ENCODE results near the gene SPTSSB.

SPTSSB gene

GRCh38 chr3:161386991-161387770 is 15.9 kb upstream of the SPTSSB start:
- in situ Hi-C loops (cut with HindIII; ENCODE audit: low pct_unique_long_range_greater_than_20kb, low sequenced_read_pairs), result no loop called here
- no peak for TF ChIP-seq JUND (IDR thresholded peaks at IDR 0.05; ENCODE audit: low read depth)

GRCh38 chr3:161372321-161373260 is 1.3 kb upstream of the SPTSSB start:
- TF ChIP-seq JUND (IDR thresholded peaks at IDR 0.05; ENCODE audit: low read depth), result no peak
- in situ Hi-C loops (cut with HindIII; ENCODE audit: low pct_unique_long_range_greater_than_20kb, low sequenced_read_pairs), result no loop called here
- peak; percentile 74 to 91 for DNase-seq (ENCODE audit: low read depth in 1 of 2, low spot score in 1 of 2)

More at GRCh38 chr3:161386991-161387770, 15.9 kb upstream of the SPTSSB start:
- DNase-seq (ENCODE audit: low read depth in 1 of 2, low spot score in 1 of 2), result no peak

DNA sequence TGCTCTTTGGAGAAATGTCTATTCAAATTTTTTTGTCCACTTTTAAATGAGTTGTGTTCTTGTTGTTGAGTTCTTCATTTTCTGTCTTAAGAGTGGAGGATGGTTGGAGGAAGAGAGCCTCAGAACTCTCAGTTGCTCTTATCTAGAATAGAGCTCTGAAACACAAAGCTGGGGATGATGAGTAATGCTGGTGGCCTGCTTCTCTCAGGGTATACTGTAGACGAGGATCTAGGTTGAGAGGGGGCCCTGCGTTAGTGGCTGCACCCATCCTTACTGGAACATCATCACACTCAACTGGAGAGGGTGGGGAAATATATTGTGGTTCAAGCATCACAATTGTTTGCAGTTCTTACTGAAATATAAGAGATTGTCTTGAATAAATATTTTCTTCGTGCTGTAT is 1.8 kb downstream of the SPTSSB start:
- TF ChIP-seq JUND (IDR thresholded peaks at IDR 0.05; ENCODE audit: low read depth), result no peak

DNA sequence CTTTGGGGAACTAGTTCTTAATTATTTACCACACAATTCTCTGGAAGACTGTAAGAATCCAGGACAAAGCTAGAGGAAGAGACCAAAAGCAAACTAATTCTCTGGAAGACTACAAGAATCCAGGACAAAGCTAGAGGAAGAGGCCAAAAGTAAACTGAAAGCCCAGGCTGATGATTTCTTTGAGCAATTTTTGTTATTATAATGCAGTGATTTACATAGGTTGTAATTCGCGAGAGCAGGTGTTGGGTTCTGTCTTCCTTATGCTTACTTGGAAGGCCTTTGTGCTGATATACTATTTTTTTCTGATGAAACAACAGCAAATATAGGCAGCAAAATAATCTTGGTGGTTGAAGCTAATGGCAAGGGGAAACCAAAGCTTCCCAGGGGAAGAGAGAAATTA is 5.2 kb downstream of the SPTSSB start:
- in situ Hi-C loops (cut with HindIII; ENCODE audit: low pct_unique_long_range_greater_than_20kb, low sequenced_read_pairs), result no loop called here
- DNase-seq (ENCODE audit: low read depth in 1 of 2, low spot score in 1 of 2), result no peak
- no peak for TF ChIP-seq JUND (IDR thresholded peaks at IDR 0.05; ENCODE audit: low read depth)

More for the DNA sequence above, 1.8 kb downstream of the SPTSSB start:
- DNase-seq (ENCODE audit: low read depth in 1 of 2, low spot score in 1 of 2), result no peak
- in situ Hi-C loops (cut with HindIII; ENCODE audit: low pct_unique_long_range_greater_than_20kb, low sequenced_read_pairs), result no loop called here

DNA sequence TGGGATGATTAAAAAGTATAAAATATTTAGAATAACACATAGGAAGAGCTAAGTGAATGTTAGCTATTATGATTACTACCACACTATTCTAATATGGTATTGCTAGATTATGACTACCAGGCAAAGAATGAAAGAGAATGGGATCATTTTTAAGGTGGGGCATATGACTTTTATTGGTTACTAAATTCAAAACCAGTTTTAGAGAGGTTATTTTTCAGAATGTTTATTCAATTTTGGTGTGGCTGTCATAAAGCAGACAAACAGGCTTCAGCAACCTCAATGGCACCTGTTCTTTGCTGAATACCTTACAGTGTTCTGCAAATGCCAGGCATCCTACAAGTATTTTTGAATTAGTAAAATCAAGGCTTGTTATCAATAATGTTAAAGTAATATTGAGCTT is 12.8 kb downstream of the SPTSSB start:
- no peak for DNase-seq (ENCODE audit: low read depth in 1 of 2, low spot score in 1 of 2)
- in situ Hi-C loops (cut with HindIII; ENCODE audit: low pct_unique_long_range_greater_than_20kb, low sequenced_read_pairs), result no loop called here

GRCh38 chr3:161356287-161356686 is 15.0 kb downstream of the SPTSSB start:
- in situ Hi-C loops (cut with HindIII; ENCODE audit: low pct_unique_long_range_greater_than_20kb, low sequenced_read_pairs), result no loop called here
- DNase-seq (ENCODE audit: low read depth in 1 of 2, low spot score in 1 of 2), result no peak
- TF ChIP-seq JUND (IDR thresholded peaks at IDR 0.05; ENCODE audit: low read depth), result no peak

More for the DNA sequence above, 12.8 kb downstream of the SPTSSB start:
- TF ChIP-seq JUND (IDR thresholded peaks at IDR 0.05; ENCODE audit: low read depth), result no peak

DNA sequence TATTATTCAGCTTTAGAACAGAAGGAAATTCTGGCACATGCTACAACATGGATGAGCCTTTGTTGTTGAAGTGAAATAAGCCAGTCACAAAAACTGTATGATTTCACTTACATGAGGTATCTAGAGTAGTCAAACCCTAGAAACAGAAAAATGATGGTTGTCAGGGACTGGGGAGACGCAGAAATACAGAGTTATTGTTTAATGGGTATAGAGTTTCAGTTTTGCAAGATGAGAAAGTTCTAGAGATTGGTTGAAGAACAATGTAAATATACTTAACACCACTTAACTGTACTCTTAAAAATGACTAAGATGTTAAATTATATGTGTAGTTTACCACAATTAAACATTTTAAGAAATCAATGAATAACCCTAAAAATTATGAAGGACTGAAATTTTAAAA is 15.8 kb downstream of the SPTSSB start:
- TF ChIP-seq JUND (IDR thresholded peaks at IDR 0.05; ENCODE audit: low read depth), result no peak
- DNase-seq (ENCODE audit: low read depth in 1 of 2, low spot score in 1 of 2), result no peak
- in situ Hi-C loops (cut with HindIII; ENCODE audit: low pct_unique_long_range_greater_than_20kb, low sequenced_read_pairs), result no loop called here

DNA sequence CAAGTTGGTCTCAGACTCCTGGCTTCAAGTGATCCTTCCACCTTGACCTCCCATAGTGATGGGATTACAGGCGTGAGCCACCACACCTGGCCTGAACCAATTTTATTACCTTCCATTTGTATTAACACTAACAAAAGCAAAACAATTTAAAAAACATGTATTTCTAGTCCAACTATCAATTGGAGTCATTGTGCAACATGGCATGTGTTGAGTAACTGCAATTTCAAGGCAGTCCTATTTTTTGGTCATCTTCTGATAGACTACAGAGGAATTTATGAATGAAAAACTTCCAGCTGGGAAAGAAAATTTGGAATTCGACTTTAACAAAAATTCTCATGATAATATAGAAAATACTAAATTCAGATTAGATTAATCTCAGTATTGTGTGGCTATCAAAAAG is 16.8 kb downstream of the SPTSSB start:
- in situ Hi-C loops (cut with HindIII; ENCODE audit: low pct_unique_long_range_greater_than_20kb, low sequenced_read_pairs), result no loop called here
- no peak for DNase-seq (ENCODE audit: low read depth in 1 of 2, low spot score in 1 of 2)
- TF ChIP-seq JUND (IDR thresholded peaks at IDR 0.05; ENCODE audit: low read depth), result no peak

DNA sequence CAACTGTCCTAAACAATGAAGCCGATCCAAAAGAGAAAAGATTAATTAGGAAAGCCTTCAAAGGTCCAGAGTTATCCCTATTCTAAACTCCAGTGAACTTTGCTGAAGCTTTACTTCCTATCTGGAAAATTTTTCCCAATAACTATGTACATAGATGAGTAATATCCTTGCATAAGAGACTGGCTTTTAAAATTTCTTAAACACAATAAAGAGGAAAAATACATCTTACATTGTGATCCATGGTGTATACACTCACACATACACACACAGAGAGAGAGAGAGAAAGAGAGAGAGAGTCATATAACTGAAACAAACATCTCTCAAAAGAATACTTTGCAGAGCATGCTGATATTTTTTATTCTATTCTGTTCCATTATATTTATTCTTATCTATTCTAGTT is 20.0 kb downstream of the SPTSSB start:
- no peak for DNase-seq (ENCODE audit: low read depth in 1 of 2, low spot score in 1 of 2)
- TF ChIP-seq JUND (IDR thresholded peaks at IDR 0.05; ENCODE audit: low read depth), result no peak
- in situ Hi-C loops (cut with HindIII; ENCODE audit: low pct_unique_long_range_greater_than_20kb, low sequenced_read_pairs), result no loop called here

GRCh38 chr3:161350916-161351315 is 20.4 kb downstream of the SPTSSB start:
- no peak for TF ChIP-seq JUND (IDR thresholded peaks at IDR 0.05; ENCODE audit: low read depth)
- in situ Hi-C loops (cut with HindIII; ENCODE audit: low pct_unique_long_range_greater_than_20kb, low sequenced_read_pairs), result no loop called here

DNA sequence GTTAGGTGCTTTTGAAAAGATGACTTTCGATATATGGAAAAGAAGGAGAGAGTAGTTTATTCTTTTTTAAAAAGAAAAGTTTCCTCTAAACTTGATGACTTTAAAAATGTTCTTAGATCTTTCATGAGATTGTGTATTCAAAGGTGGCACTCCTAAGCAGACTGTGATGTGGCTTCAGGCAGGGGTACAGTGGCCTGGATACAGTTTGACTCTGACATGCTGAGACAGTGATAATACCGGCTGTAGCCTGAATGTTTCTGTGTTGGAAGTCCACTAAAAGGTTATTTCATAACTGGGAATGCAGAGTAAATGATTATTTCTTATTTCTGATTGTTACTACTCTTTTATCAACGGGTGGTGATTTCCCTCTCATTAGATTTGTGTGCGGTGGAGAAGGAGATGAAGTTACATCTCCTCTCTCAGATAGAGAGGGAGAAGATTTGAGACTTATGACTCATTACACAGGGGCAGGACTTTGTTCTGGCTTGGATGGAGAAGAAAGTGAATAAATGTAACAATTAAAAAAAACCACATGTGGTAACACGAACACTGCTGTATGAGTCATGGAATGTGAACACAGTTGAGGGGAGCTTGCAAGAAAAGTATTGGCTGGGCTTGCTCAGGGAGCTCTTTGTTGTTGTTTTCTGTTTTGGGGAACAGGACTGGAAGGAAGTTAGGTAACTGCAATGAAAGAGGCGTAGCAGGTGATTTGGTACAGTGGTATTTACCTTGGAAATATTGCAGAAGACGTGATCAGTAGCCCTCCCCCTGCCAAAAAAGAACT is 21.6 kb downstream of the SPTSSB start:
- DNase-seq (ENCODE audit: low read depth in 1 of 2, low spot score in 1 of 2), result no peak
- in situ Hi-C loops (cut with HindIII; ENCODE audit: low pct_unique_long_range_greater_than_20kb, low sequenced_read_pairs), result no loop called here
- TF ChIP-seq JUND (IDR thresholded peaks at IDR 0.05; ENCODE audit: low read depth), result no peak

More at GRCh38 chr3:161350916-161351315, 20.4 kb downstream of the SPTSSB start:
- DNase-seq (ENCODE audit: low read depth in 1 of 2, low spot score in 1 of 2), result no peak

- DNase-seq (ENCODE audit: low read depth in 1 of 2, low spot score in 1 of 2), result no peak
These were observed 22.4 kb downstream of the SPTSSB start for GRCh38 chr3:161348796-161349400.

More at GRCh38 chr3:161348796-161349400, 22.4 kb downstream of the SPTSSB start:
- in situ Hi-C loops (cut with HindIII; ENCODE audit: low pct_unique_long_range_greater_than_20kb, low sequenced_read_pairs), result no loop called here
- no peak for TF ChIP-seq JUND (IDR thresholded peaks at IDR 0.05; ENCODE audit: low read depth)
